ENCODE measurements around the gene PJA1.

DNA sequence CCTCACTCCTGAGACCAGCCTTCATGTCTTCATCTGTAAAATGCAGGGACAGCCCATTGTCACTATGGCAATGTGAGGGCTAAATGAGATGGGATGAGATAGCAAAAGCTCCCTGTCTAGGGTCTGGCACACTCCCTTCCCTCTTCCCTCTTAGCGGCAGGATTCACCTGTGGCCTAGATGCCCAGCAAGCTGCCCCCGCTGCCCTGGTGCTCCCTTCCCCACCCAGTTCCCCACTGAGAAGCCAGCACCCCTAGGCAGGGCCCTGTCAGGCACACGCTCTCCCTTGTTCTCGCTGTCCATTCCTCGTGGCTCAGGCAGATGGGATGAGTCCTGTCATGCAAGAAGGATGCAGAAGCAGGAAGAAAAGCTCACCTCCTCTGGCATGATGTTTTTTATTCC lies 49.2 kb upstream of the PJA1 start:
- TF ChIP-seq, protein P1, sequence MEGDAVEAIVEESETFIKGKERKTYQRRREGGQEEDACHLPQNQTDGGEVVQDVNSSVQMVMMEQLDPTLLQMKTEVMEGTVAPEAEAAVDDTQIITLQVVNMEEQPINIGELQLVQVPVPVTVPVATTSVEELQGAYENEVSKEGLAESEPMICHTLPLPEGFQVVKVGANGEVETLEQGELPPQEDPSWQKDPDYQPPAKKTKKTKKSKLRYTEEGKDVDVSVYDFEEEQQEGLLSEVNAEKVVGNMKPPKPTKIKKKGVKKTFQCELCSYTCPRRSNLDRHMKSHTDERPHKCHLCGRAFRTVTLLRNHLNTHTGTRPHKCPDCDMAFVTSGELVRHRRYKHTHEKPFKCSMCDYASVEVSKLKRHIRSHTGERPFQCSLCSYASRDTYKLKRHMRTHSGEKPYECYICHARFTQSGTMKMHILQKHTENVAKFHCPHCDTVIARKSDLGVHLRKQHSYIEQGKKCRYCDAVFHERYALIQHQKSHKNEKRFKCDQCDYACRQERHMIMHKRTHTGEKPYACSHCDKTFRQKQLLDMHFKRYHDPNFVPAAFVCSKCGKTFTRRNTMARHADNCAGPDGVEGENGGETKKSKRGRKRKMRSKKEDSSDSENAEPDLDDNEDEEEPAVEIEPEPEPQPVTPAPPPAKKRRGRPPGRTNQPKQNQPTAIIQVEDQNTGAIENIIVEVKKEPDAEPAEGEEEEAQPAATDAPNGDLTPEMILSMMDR (IDR thresholded peaks at IDR 0.05) = no peak
- no peak for TF ChIP-seq POLR2A (IDR thresholded peaks at IDR 0.05)
